WI38 (cell line): Measurements from ENCODE around the gene HSPG2.

Source experiments
- H3K4me3 ChIP-seq: 2 replicates; pipeline ENCODE4 v1.5.1; 2011; ENCODE audit warnings: low read depth, mild to moderate bottlenecking, control low read depth, low read length
- TF ChIP-seq, protein P1 (sequence below): IDR thresholded peaks from 2 replicates; pipeline ENCODE4 v1.5.1; 2012; ENCODE audit warnings: low read depth, mild to moderate bottlenecking, control low read depth, low read length

The HSPG2 gene

DNA sequence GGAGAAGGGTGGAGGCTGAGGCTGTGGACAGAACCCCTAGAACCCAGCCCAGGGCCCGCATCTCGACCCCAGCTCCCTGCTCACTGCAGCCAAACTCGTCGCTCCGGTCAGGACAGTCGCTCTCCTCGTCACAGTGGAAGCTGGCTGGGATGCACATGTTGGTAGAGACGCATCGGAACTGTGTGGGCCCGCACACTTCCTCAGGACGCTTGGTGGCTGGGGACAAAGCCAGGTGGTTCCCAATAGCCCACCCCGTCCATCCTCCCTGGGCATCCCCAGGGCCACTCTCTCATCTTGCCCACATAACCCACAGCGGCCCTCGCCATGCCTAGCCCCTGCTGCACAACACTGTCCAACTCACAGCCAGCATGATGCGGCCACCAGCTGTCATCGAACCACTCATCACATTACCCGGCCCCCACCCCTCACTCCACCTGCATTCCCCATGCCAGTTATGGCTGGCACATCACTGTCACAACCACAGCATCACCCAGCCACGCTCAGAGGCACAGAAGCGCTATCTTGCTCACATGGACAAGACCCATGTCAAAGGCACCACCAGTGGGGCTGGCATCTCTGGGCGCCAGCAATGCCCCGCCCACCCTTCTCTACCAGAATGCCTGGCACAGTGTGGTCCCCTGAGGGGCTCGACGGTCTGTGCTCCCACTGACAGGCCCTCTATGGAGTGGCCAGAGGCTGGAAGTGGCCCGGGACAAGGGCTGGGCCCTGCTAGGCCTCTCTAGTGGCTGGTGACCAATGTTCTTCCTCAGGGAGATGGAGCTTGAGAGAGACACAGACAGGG is 51.7 kb downstream of the HSPG2 start:
- TF ChIP-seq, protein P1, sequence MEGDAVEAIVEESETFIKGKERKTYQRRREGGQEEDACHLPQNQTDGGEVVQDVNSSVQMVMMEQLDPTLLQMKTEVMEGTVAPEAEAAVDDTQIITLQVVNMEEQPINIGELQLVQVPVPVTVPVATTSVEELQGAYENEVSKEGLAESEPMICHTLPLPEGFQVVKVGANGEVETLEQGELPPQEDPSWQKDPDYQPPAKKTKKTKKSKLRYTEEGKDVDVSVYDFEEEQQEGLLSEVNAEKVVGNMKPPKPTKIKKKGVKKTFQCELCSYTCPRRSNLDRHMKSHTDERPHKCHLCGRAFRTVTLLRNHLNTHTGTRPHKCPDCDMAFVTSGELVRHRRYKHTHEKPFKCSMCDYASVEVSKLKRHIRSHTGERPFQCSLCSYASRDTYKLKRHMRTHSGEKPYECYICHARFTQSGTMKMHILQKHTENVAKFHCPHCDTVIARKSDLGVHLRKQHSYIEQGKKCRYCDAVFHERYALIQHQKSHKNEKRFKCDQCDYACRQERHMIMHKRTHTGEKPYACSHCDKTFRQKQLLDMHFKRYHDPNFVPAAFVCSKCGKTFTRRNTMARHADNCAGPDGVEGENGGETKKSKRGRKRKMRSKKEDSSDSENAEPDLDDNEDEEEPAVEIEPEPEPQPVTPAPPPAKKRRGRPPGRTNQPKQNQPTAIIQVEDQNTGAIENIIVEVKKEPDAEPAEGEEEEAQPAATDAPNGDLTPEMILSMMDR = no peak
- H3K4me3 ChIP-seq = no peak overlapping the region

DNA sequence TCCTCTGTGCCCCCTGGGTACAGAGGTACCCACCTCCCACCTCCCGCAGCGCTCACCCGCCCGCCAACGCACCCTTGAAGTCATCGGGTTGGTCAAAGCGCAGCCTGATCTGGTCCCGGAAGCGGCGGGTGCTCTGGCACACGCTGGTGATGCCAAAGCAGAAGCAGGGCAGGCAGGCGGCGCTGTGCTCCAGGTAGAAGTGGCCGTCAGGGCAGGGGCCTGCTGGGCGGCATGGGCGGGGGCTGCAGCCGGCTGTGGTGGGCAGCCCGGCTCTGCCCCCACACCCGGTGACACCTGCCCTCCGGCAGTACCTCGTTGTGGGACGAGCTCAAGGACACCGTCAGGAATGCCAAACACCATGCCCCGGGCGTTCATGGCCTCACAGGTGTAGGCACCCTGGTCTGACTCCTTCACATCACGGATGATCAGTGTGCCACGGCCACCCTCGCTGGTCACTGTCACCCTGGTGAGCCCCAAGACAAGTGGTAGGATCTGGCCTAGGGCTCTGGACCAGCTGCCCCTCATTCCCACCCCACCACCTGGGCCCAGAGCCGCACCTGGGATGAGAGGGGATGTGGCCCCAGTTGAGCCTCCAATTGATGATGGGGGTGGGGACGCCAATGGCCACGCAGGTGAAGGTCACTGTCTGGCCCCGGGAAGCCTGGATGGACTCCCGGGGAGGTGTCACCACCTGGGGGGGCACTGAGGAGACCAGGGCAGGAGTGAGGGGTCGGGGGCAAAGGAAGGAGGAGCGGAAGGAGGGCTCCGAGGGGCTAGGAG is 52.5 kb downstream of the HSPG2 start:
- TF ChIP-seq, protein P1 = no peak
- H3K4me3 ChIP-seq = no peak overlapping the region

DNA sequence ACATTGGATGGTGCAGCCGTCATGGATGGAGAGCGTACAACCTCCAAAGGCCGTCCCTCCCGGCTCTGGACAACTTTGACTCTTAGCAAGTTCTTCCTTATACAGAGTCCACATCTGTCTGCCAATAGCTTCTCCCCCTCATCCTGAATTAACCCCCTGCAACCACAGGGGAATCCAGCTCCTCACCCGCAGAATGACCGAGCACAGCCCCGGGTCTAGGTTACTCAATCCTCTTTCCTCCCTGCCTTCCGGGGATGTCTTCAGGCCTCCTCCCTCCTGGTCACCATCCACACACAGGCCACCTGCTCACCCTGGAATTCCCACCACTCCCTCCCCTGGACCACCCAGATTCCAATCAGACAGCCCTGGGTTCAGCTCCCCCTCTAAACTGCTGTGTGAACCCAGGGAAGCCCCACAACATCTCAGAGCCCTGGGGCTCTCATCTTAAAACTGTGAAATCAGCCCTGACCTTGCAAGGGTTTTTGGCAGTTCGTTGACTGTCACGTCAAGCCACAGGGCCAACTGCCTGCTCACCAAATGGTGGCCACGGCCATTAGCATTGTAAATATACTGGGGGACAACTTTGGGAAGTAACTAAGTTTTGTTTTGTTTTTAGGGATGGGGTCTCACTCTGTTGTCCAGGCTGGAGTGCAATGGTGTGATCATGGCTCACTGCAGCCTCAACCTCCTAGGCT is 54.2 kb downstream of the HSPG2 start:
- H3K4me3 ChIP-seq = no peak overlapping the region
- TF ChIP-seq, protein P1 = no peak

DNA sequence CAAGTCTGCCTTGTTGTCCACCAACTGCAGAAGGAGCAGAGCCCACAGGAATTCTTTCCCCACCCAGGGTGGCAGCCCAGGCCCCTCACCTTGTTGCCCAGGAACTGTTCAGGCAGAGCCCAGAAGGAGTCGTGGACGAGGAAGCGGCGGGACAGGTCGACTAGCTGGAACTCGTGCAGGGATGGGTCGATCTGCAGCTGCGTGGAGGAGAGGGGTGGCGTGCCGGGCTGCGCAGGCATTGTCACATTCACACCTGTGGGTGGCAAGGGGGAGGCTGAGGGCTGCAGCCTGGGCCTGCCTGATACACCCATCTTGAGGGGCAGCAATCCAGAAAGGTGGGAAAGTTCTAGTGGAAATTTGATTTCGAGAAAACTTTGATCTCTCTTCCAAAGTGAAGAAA is 55.9 kb downstream of the HSPG2 start:
- TF ChIP-seq, protein P1 = no peak
- H3K4me3 ChIP-seq = no peak overlapping the region

DNA sequence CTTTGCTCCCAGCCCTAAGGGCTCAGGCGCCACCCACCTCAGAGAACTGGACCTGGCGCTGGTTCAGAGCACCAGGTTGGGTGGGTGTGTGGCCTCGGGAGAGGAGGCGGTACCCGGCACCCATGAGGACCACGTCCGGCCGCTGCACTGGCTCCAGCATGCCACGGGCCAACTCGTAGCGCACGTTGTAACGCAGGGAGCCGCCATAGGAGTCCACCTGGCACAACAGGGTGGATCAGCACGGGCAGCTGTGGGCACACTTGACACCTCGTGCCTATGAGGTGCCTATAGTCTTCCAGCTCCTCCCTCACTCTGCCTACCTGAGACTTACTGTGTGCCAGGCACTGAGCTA is 56.5 kb downstream of the HSPG2 start:
- TF ChIP-seq, protein P1 = no peak
- H3K4me3 ChIP-seq = no peak overlapping the region

DNA sequence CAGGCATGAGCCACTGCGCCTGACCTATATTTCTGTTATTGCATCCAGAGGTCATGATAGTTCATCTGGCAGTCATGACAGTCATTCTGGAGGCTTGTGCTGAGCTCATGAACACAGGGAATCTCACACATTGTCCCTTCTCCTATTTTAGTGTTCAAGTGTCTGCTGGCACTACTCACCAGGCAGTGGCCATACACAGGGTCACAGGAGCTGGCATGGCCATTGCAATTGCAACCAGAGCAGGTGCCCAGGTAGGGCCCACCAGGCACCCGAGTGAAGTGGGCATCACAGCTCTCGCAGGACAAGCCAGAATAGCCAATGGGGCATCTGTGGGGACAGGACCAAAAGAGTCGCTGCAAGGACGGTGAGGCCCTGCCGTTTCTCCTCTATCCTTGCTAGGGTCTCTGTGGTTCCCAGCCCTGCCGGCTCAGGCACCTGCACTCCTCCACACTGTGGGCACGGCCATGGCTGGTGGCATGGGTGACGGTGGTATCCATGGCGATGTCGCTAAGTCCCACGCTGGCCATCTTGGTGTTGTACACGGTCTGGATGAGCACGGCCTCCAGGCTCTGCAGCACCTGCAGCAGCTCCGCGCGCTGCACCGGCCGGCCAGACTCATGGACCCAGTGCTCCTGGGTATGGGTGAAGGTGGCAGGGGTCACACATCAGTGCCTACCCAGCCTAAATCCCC is 57.0 kb downstream of the HSPG2 start:
- TF ChIP-seq, protein P1 = no peak
- H3K4me3 ChIP-seq = no peak overlapping the region
